H1 (cell line): ENCODE results near the gene RAB3D. TPM values are rescaled to one million over a fixed set of nuclear protein-coding genes. Genes with fewer than 3 reads are reported as not detected.

Experiments
- polyA plus RNA-seq, 7 experiments: library from polyadenylated mRNA; depleted of rRNA in 3 of 7; stranded (reverse) in 5 of 7; unstranded in 2 of 7; fragments of >200 nt in 5 of 7; fragments of 200-250 nt in 2 of 7; gene quantifications; 1 replicate in 5 of 7; 2 replicates in 1 of 7; 4 replicates in 1 of 7; pipeline versions ENCODE4 v1.2.1 to v1.2.3, GENCODE V29; 2011 to 2013; ENCODE audit warnings: missing spikeins in 2 of 7, mixed read lengths in 2 of 7
- total RNA-seq: library from RNA; stranded (reverse); fragmentation: NEBNext Ultra II Directional; extraction: Animal tissue kit (Norgen Biotek cat#: 25700); gene quantifications from 2 replicates; pipeline ENCODE4 v1.2.1, GENCODE V29; 2021
- TF ChIP-seq, protein P1 (sequence below), 3 experiments: IDR thresholded peaks; 1 replicate in 2 of 3; 2 replicates in 1 of 3; pipeline versions ENCODE4 v1.5.1 to v1.6.1; 2011; ENCODE audit warnings: low read length in 3 of 3, mild to moderate bottlenecking in 3 of 3, inconsistent platforms in 2 of 3, low read depth in 1 of 3, moderate library complexity in 1 of 3; ENCODE audit not compliant: insufficient read depth in 1 of 3; ENCODE audit errors: control extremely low read depth in 1 of 3

Gene RAB3D
- total and polyA plus RNA-seq, 2 of the 8 experiments (the other 6 are each of a cell fraction or from before 2014, with no cell fraction given) = 17.8 to 23.8 TPM

DNA sequence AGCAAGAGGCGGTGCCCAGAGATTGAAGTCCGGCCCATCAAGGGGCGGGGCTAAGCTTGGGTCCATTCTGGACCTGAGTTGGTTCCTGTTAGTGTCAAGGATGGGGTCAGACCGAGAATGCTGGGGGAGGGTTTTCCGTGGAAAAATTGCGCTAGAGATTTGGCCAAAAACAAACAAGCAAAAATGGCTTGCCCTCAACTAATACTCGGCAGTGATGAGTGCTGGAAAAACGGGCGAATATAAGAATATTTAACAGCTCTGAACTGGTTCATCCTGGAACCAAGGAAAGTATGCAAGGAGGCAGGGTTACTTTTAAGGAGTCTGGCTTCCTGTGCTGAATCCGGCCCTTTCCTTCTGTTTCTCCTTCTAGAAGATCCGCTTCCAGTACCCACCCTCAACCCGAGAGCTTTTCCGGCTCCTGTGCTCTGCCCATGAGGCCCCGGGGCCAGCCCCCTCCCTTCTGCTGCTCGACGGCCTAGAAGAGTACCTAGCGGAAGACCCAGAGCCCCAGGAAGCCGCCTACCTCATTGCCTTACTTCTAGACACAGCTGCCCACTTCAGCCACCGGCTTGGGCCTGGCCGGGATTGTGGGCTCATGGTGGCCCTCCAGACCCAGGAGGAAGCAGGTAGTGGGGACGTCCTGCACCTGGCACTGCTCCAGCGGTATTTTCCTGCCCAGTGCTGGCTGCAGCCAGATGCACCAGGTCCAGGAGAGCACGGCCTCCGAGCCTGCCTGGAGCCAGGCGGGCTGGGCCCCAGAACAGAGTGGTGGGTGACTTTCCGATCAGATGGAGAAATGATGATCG, 35.9 kb upstream of the RAB3D start (continued):
- TF ChIP-seq, protein P1, sequence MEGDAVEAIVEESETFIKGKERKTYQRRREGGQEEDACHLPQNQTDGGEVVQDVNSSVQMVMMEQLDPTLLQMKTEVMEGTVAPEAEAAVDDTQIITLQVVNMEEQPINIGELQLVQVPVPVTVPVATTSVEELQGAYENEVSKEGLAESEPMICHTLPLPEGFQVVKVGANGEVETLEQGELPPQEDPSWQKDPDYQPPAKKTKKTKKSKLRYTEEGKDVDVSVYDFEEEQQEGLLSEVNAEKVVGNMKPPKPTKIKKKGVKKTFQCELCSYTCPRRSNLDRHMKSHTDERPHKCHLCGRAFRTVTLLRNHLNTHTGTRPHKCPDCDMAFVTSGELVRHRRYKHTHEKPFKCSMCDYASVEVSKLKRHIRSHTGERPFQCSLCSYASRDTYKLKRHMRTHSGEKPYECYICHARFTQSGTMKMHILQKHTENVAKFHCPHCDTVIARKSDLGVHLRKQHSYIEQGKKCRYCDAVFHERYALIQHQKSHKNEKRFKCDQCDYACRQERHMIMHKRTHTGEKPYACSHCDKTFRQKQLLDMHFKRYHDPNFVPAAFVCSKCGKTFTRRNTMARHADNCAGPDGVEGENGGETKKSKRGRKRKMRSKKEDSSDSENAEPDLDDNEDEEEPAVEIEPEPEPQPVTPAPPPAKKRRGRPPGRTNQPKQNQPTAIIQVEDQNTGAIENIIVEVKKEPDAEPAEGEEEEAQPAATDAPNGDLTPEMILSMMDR (IDR thresholded peaks at IDR 0.05; ENCODE audit: control extremely low read depth in 1 of 3, insufficient read depth in 1 of 3, low read depth in 1 of 3, low read length in 3 of 3) = no peak
